NOMO-1 treated with dmso at 0.1 percent for 144 hours (cell line): ENCODE measurements around the gene SEC14L1.
"Not testable (repeated sequence)": the region's sequence is repeated elsewhere in the genome, so short reads cannot be mapped to it uniquely, and the experiment has no call there.

ENCODE experiments used
- DNase-seq: peaks from one replicate; lab custom pipeline; 2025; ENCODE audit not compliant: unreplicated experiment; lab: John Stamatoyannopoulos, UW

Gene SEC14L1

DNA sequence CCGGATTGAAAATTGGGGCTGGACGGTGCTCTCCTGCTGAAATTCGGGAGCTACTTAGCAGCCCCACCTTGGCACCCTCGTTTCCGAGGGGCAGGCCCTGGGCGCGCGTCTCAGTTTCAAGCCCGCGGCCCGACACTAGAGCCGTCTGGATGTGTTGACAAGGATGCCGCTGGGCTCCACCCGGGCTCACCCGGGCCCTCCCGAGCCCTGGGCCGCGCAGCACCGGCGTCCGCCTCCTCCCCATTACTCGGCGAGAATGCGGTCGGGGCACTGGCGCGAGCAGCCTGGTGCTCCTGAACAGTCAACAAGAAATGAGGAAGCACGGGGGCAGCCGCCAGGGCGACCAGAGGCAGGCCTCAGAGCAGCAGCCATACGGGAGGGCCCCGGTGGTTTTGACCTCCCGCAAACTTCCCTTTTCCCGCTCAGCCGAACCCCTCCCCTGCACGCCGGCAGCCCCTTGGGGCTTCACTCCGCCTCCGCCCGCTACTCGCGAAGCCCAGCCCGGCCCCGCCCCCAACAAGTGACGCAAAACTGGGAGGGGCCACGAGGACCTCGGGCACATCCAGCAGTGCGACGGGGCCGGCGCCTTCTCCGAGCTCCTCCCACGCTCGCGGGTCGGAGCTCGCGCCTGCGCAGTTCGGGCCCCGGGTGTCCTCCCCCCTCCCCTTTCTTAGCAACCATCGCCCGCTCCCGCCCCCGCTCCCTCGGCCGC, 447 bp upstream of the SEC14L1 start:
- peak; percentile 99 for DNase-seq

DNA sequence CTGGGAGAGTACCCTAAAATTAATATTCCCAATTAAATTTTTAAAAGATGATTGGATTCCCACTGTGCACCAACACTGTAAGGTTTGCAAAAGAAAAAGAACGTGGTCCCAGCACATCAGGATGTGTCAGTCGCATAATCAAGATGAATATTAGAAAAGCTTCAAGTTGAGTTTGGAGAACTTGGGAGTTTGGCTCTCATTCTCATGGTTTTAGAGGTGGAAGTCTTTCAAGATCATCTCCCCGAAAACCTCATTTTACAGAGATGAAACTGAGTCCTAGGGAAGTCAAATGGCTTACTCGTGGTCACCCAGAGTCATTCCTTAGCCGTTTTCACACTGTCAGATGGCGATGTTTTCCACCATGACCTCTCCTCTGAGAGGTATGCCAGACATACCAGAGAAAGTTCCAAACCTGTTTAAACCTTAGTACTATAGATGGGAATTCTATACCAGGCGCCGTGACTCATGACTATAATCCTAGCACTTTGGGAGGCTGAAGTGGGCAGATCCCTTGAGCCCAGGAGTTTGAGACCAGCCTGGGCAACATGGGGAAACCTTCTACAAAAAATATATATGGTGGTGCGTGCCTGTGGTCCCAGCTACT, 1.2 kb downstream of the SEC14L1 start:
- DNase-seq = no peak

DNA sequence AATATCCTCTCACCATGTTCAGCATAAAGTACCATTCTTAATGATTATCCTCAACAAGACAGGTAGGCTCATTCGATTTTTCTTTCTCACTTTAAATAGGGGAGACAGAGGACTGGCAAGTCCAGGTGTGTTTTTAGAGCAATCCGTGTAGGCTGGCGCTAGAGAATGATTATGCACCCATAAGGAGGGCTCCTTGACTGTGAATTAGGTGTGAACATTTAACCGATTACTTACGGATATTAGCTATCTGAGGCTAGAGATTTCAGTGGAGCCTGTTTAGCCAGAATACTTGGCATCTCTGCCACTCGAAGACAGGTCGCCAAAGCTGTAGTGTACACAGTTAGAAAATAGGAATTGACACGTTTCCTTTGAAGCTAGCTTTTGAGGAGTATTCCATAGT, 1.9 kb downstream of the SEC14L1 start:
- no peak for DNase-seq

DNA sequence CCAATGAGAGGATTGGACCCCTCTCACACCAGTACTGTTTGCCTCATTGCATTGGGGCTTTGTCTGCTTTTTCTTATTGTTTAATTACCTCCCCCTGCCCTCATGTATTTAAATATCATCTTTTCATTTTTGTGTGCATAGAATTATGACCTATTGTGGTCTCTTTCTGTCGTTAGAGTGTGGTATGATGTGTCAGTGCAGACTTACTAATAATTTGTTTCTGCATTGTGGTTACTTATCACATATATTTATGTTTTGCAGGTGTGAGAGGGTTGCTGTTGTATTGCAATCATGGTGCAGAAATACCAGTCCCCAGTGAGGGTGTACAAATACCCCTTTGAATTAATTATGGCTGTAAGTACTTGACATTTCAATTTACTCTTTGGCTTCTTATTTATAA, 2.5 kb downstream of the SEC14L1 start:
- DNase-seq = no peak

DNA sequence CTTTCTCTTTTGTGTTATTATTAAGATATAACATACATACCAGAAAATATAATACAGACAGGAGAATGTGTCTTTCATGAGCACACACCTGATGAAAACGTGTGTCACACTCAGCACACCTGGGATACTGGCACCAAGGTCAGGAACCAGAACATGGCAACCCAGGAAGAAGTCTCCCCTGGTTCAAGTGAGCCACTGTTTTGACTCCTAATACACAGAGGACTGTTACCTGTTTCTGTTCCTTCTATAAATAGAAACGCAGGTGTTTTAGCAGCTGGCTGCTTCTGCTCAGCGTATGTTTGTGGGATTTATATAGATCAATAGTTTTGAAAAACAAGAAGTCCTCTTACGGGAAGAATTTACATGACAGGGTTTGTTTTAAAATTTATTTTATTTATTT, 3.5 kb downstream of the SEC14L1 start:
- no peak for DNase-seq

DNA sequence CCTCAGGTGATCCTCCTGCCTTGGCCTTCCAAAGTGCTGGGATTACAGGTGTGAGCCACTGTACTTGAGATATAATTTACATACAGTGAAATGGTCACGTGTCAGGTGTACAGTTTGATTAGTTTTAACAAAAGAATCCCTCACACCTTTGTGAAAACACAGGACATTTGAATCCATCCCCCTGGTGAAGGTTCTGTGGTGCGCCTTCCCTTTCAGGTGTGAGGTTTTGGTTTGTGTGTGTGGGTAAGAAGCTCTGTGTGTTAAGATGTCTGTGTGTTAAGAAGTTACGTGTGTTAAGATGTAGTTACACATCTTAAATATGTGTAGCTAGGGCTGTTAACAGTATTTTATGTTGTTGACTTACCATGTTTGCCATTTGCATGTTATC, 4.4 kb downstream of the SEC14L1 start:
- DNase-seq = no peak

DNA sequence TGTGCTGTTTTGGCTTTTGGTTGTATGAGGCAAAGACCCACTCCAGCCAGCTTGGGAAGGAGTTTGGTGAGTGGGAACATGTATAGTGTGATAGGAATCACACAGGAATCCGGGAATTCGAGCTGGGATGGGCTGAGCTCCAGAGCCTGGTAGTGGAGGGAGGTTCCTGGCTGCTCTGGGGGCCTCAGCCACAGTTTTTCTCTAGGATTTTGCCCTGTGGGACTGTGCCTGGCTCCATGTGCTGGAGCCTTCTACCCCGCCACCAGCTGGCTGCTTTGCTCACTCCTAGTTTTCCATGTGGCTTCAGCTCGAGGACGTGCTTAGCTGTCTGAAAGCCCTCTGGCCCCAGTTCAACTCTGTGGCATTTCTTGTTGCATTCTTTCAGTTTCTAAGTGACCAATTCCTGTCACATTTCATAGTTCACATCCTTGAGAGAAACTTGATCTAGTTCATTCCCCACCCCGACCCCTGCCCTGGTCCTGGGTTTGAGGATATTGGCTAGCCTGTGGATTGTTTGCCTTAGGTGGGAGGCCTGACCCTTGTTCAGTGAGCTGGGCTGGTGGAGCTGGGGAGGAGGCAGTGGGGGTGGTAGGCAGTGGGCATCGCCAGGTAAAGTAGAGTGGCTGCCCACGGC, 5.0 kb downstream of the SEC14L1 start:
- no peak for DNase-seq

DNA sequence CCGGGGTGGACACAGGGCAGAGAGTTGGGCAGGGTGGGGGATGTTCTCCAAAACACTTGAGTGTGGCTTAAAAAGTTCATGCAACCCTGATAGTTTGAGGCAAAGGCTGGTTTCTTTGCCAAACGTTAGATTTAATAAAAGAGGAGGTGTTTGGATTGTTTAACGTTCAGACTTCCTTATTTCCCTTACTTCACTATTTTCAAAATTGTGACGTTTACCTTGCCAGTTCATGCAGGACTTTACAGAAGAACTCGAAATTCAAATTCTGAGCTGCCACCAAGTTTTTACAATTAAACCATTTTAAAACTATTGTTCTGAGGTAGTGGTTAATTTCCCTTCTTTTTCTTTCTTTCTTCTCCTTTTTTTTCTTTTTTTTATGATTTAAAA, 5.5 kb downstream of the SEC14L1 start:
- DNase-seq = no peak

DNA sequence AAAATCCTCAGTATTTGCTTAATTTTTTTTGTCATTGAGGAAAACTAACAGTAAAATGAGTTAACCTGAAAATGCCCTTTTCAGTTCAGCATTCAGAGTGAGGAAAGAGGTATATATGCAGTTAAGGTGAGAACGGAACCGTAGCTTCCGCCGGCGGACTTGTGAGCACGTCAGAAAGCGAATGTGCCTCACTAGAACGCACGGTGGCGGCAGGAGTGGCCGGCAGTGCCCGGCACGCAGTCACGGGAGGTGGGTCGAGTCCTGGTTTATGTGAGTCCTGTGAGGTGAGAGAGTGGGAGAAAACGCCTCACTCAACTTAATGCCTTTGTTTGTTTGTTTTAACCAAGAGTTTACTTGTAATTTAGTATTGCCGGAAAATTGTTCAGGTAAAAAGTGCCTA, 6.1 kb downstream of the SEC14L1 start:
- no peak for DNase-seq

DNA sequence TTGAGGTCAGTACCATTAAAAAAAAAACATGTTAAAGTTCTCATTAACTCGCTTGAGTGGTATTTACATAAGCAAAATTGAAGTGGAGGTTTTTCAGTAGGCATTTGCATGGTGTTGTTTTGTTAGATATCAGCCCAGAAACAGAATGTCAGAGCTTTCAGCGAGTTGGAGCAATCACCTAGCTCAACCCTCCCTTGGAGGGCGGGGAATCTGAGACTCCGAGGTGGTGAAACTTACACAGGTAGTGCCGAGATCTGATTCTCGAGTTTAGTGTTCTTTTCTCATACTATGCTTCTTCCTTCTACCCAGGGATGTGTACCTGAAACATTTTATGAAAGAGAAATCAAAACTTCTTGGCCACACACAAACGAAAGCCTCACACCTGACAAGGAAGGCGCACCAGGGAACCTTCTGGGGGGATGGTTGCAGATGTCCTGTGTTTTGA, 6.6 kb downstream of the SEC14L1 start:
- no peak for DNase-seq

DNA sequence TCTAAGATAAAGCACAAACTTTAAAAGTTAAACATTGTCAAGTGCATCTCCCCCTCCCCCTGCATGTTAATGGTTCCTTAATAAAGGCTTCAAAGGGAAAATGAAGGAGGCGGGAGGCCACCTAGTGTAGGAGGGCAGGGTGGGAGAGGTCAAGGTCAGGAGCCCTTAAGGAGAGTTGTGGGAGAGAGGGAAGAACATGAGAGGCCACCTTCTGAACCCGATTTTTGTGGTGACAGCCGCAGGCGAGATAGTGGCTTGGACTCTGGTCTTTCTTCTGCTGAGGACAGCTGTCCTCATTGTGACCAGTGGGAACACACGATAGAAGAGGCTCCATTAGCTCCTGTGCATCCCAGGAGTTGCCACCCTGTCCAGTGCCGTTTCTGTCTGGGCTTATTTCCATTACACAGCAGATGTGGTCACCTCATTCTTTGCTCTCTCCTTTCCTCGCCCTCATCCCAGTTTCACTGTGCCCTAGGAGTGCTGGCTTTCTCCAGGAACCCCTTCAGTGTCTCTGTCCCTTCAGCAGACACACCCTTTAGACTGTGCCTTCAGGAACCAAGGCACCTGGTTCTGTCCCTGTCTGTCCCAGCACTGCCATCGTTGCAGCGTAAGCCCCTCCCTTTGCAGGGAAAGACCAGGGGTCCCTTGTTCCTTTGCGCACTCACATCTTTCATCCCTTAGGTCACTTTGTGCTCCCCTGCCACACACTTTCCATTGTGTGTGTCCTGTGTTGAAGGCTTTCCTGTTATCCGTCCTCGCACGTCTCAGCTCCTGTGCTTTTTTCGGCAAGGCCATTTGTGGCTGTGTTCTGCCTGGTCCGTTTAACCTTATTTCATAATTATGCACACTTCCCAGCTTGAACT, 7.5 kb downstream of the SEC14L1 start:
- no peak for DNase-seq

DNA sequence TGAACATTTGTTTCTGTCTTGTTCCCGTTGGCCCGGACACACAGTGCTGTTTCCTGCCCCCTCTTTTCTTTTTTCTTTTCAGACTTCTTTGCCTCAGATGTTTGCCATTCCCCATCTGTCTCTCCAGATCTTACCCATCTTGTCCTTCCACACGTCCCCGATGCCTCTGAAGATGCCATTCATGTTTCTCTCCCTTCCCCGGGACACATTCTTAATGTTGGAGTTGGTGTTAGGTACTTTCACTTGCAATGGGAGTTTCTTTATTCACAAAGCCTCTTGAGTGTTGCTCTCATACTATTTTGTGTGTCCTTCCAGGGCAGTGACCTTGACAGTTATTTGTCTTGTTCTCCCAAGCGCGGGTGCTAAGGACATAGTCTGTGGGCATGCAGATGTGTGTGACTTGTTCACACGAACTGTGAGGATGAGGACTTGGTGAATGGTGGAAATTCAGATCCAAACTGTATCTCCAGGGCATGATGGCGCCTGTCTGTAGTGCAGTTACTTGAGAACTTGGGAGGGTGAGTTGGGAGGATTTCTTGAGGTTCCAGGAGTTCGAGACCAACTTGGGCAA, 8.3 kb downstream of the SEC14L1 start:
- DNase-seq = no peak

DNA sequence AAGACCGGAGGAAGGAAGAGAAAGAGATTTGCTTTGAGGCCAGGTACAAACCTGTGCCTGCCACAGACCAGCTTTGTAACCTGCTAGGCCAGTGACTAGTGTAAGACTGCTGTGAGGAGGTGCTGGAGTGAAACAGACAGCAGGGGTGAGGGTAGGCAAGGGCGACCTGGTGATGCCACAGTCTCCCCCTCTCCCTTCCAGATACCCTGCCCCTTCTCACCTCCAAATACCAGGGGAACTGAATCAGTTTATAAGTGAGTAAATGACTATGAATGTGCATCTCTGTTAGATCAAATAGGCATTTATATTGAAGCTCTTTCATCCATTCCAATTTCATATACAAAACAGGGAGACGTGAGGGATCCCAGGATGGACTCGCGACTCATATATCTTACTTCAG, 9.4 kb downstream of the SEC14L1 start:
- DNase-seq = no peak

DNA sequence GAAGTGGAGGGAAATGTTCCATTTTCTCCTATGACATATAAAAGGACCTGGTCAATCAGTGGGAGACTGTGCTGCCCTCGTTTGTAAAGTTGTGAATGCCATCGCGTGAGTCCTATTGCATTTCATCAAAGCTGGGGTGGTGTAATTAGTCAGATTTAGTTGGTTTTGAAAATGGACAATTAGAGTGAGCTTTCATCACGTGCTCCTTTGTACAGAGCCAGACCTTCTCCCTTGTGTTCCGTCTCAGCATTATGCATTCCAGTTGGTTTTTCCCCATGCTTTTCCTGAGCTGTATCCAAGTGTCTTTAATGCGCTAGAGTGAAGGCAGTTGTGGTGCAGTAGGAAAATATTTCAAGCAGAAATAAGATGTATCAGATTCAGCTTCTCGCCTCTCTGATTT, 10.4 kb downstream of the SEC14L1 start:
- DNase-seq = no peak

DNA sequence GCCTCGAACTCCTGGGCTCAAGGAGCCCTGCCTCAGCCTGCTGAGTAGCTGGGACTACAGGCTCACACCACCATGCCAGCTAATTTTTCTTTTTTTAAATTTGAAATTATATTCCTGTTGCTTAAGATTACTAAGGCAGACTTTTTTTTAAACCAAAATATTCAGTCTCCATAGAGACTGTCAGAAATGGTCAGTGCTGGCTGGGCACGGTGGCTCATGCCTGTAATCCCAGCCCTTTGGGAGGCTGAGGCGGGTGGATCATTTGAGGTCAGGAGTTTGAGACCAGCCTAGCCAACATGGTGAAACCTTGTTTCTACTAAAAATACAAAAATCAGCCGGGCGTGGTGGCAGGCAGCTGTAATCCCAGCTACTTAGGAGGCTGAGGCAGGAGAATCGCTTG, 11.3 kb downstream of the SEC14L1 start:
- DNase-seq = not testable (repeated sequence)

DNA sequence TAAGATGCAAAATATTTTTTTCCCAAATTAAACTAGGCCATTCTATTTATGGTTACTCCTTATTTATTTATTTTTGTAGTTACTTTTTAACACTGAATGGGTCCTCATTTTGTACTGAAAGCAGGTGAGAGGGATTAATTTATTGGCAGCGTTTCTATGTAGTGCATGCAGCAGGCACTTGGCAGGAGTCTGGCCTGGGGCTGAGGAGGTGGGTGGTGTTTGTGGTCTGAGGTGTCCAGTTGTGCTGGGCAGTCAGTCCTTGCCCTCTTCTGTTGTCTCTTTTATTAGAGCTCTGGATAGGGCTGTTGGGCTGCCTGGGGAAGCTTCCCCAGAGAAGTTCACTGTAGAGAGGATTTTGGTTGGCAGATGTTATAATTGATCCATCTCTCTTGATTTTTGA, 12.7 kb downstream of the SEC14L1 start:
- DNase-seq = no peak

DNA sequence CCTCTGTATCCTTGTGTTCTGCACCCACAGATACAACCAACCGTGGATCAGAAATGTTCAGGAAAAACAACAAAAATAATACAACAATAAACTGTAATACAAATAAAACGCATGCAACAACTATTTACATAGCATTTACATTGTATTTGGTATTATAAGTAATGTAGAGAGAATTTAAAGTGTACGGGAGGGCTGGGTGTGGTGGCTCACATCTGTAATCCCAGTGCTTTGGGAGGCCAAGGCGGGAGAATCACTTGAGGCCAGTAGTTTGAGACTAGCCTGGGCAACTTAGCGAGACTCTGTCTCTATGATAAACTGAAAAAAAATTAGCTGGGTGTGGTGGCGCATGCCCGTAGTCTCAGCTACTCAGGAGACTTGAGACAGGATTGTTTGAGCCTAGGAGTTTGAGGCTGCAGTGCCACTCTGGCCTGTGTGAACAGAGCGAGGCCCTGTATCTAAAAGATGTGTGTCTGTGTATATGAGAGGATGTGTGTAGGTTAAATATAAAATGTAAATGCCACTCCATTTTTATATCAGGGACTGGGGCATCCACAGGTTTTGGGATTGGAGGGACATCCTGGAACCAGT, 13.3 kb downstream of the SEC14L1 start:
- no peak for DNase-seq

DNA sequence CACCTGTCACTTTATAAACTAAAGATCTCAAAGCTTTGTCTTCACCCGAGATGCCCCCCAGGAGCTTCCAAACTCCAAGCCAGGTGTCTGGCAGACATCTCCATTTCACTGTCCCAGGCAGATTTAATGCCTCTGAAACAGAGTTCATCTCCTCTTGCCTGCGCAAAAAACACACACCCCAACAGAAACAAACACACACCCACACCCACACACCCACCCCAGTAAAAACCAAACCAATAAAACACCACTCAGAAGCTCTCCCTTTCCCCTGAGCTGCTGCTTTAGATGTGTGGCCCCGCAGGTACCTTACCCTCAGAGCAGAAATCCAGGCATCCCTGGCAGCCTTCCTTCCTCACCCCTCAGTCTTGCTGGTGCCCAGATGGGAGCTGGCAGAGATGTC, 14.4 kb downstream of the SEC14L1 start:
- no peak for DNase-seq

DNA sequence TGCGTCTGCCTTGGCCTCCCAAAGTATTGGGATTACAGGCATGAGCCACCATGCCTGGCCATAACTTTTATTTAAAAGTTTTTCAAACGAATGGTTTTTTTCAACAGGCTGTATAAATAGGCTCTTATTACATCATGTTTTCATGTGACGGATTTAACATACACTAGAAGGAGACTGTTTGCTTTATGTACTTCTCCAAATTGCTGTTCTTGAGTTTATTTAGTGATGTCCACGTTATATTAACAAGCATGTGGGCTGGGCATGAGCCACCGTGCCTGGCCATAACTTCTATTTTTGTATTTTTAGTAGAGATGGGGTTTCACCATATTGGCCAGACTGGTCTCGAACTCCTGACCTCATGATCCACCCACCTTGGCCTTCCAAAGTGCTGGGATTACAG, 17.0 kb downstream of the SEC14L1 start:
- DNase-seq = not testable (repeated sequence)

DNA sequence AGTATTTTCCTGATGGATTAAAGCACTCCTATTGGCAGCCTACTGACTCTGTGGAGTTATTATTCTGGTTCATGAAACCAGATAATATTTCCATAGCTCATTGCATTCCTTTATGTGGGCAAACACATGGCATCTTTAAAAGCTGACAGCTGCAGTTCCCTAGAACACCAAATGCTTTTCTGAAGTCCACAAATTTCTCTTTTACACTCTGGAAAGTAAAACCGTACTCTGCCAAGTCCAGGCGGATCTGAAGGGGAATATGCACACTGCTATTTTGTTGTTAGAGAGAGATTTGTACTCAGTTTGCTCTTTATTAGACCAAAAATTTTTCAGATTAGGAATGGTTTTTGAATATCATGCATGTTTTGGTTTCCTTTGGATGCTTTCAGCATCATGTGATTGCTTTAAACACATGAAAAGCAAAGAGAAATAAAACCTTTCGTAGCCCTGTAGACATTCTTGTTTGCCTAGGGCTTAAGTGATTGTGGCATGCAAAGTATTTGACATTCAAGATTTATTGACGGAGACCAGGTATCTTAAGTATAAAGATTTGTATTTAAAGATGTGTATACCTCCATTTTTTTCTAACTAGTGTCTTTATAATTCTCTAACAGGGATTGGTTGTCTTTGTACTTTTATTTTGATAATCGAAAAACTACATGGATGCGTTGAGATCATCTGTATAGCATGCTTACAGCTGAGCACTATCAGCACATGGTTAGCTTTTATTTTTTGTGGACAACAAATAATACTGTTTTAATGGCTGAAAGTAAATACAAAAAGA, 19.5 kb downstream of the SEC14L1 start:
- DNase-seq = no peak
